Muscle of leg (tissue), 16 donors: Measurements from ENCODE around the gene RHOXF1. TPM values are rescaled to one million over a fixed set of nuclear protein-coding genes. Genes with fewer than 3 reads are reported as not detected.
"Not testable (repeated sequence)": the region's sequence is repeated elsewhere in the genome, so short reads cannot be mapped to it uniquely, and the experiment has no call there.

Source experiments
- DNase-seq: peaks from one replicate; pipeline ENCODE4 v3.0.0; 2013
- H3K27ac ChIP-seq: one replicate; pipeline ENCODE4 v1.5.1; 2013; ENCODE audit warnings: mild to moderate bottlenecking, low read length, control low read depth
- H3K27me3 ChIP-seq: one replicate; pipeline ENCODE4 v1.6.1; 2013; ENCODE audit warnings: low read length; ENCODE audit not compliant: control insufficient read depth, insufficient read depth
- H3K36me3 ChIP-seq: one replicate; pipeline ENCODE4 v1.6.1; 2013; ENCODE audit warnings: low read length; ENCODE audit not compliant: control insufficient read depth, insufficient read depth
- H3K4me1 ChIP-seq: one replicate; pipeline ENCODE4 v1.6.1; 2013; ENCODE audit warnings: low read length; ENCODE audit not compliant: control insufficient read depth, insufficient read depth
- H3K4me3 ChIP-seq: one replicate; pipeline ENCODE4 v1.5.1; 2013; ENCODE audit warnings: low read length, control low read depth
- H3K9me3 ChIP-seq: replicated peaks from 2 replicates; pipeline ENCODE4 v1.6.1; 2013; ENCODE audit warnings: low read depth, low read length; ENCODE audit not compliant: control insufficient read depth
- WGBS: methylation state at CpG from one replicate; pipeline ENCODE4 v1.1.5; 2013; ENCODE audit warnings: missing lambda C conversion rate; ENCODE audit not compliant: insufficient coverage; 5-methylcytosine and 5-hydroxymethylcytosine counted together
- long read RNA-seq, 11 donors: transcript quantifications; one replicate each; lab custom pipeline, GENCODE V29; 2026
- polyA plus RNA-seq, 8 donors: library from polyadenylated mRNA; unstranded; fragments of 120-200 nt; gene quantifications; one replicate each; pipeline versions ENCODE4 v1.2.1 to v1.2.3, GENCODE V29; 2013; ENCODE audit warnings: inconsistent platforms in 1 of 8, low replicate concordance in 1 of 8; ENCODE audit not compliant: insufficient read length in 8 of 8, insufficient read depth in 1 of 8
- total RNA-seq: library from RNA; stranded (reverse); fragments of 120-200 nt; gene quantifications from one replicate; pipeline ENCODE4 v1.2.4, GENCODE V29; 2013

Gene RHOXF1, protein sequence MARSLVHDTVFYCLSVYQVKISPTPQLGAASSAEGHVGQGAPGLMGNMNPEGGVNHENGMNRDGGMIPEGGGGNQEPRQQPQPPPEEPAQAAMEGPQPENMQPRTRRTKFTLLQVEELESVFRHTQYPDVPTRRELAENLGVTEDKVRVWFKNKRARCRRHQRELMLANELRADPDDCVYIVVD
- total RNA-seq, result 0.09 TPM
- under 1 TPM in 4 of 8 donors, not detected in 4; 0.18 to 0.76 (median 0.37) TPM for polyA plus RNA-seq
- long read RNA-seq, donor 1, result 0 reads
- long read RNA-seq, donor 2, result 0 reads
- long read RNA-seq, donor 3, result 0 reads
- long read RNA-seq, donor 4, result 0 reads
- long read RNA-seq, donor 5, result 0 reads
- long read RNA-seq, donor 6, partial matches to known transcripts, result 0 of 1 reads
- long read RNA-seq, donor 6, other reads (novel, unspliced or antisense), result 0 of 1 reads
- long read RNA-seq, donor 7, result 0 reads
- long read RNA-seq, donor 8, result 0 reads
- long read RNA-seq, donor 9, result 0 reads
- long read RNA-seq, donor 10, partial matches to known transcripts, result 0 of 1 reads
- long read RNA-seq, donor 10, other reads (novel, unspliced or antisense), result 0 of 1 reads
- long read RNA-seq, donor 11, result 0 reads

DNA sequence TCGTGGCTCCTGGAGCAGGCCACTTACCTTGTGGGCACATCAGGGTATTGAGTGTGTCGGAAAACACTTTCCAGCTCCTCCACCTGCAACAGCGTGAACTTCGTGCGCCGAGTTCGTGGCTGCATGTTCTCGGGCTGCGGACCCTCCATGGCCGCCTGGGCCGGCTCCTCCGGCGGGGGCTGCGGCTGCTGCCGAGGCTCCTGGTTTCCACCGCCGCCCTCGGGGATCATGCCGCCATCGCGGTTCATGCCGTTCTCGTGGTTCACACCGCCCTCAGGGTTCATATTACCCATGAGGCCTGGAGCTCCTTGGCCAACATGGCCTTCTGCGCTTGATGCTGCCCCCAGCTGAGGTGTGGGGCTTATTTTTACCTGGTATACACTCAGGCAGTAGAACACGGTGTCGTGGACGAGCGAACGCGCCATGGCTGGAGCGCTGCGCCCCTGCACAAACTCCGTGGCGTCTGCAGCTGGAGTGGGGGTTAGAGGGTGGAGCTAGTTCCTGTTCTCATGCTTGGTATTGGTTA lies at the start of gene RHOXF1:
TSS of gene RHOXF1 (minus strand) at position 476 of the 526 bp plus-strand sequence. CDS start at position 425, 51 bp downstream.
- Histone ChIP-seq H3K27ac (no peak within 1 kb of the TSS), H3K4me3 (no peak within 1 kb of the TSS), H3K4me1 (no peaks in the 10 kb centered on the region), H3K36me3 (no peaks in the 10 kb centered on the region), H3K9me3 (no peaks in the 10 kb centered on the region), H3K27me3 (no peaks in the 10 kb centered on the region)
- 92% methylated on average over 33 of the region's 35 CpGs for WGBS
- no peak for DNase-seq

DNA sequence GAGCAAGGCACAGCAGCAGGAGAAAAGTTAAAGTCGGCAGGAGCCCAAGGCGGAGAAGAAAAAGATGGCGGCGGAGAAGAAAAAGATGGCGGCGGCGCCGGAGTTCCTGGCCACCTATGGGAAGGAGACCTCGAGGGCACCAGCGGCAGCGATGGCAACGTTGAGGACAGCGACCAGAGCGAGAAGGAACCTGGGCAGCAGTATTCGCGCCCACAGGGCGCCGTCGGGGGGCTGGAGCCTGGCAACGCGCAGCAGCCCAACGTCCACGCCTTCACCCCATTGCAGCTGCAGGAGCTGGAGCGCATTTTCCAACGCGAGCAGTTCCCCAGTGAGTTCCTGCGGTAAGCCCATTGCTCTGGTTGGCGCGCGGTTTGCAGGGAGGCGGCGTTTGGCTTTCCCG lies 43.4 kb upstream of the RHOXF1 start:
- no CpG with 5 or more reads among the region's 33 CpGs for WGBS
- not testable (repeated sequence) for H3K36me3 ChIP-seq, H3K27ac ChIP-seq, H3K27me3 ChIP-seq, DNase-seq, H3K4me1 ChIP-seq, H3K9me3 ChIP-seq, H3K4me3 ChIP-seq

DNA sequence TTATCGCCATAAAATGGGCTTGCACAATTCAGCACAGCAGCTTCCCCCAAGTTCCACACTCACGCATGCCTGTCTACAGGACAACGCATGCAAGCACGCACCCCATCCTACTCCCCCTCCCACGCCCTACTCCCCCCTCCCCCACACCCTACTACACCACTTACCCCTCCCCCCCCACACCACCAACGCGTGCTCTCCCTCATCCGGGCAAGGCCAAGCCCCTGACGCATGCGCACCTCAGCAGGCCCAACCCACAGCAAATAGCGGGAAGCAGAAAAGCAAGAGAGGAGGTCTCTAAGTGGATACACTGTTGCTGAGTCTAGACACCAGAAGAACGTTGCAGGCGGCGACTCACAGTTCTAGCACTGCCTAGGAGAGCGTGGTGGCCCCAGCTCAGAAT lies 42.6 kb upstream of the RHOXF1 start, which contains the start of gene RHOXF2:
TSS of gene RHOXF2 (plus strand) at position 301 of the 400 bp plus-strand sequence. CDS start 138 bp downstream, outside the sequence.
- H3K4me1 ChIP-seq, DNase-seq, H3K36me3 ChIP-seq, H3K4me3 ChIP-seq, H3K27me3 ChIP-seq, H3K27ac ChIP-seq, H3K9me3 ChIP-seq: not testable (repeated sequence)
- no CpG with 5 or more reads among the region's 15 CpGs for WGBS

DNA sequence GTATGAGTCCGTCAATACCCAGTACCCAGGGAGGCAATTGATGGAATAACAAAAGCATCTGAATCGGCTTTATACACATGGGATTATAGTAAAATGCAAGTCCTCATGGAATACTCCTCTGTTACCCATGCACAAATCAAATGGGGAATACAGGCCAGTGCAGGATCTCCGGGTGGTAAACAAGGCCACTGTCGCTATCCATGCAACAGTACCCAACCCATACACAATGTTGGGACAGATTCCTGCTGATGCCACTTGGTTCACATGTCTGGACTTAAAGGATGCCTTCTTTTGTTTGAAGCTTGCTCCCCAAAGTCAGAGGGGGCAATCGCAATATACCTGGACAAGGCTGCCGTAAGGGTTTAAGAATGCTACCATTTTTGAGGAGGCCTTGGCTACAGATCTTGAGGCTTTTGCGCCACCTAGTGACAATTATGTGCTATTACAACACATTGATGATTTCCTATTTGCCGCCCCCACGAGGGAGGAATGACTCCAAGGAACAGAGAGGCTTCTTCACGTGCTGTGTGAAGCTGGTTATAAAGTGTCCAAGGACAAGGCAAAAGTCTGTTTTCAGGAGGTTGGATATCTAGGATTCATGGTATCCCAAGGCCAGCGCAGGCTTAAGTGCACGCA lies 34.5 kb upstream of the RHOXF1 start:
- H3K36me3 ChIP-seq, H3K4me3 ChIP-seq, H3K9me3 ChIP-seq, H3K4me1 ChIP-seq, H3K27ac ChIP-seq, DNase-seq, H3K27me3 ChIP-seq: not testable (repeated sequence)
- no CpG with 5 or more reads among the region's 12 CpGs for WGBS

DNA sequence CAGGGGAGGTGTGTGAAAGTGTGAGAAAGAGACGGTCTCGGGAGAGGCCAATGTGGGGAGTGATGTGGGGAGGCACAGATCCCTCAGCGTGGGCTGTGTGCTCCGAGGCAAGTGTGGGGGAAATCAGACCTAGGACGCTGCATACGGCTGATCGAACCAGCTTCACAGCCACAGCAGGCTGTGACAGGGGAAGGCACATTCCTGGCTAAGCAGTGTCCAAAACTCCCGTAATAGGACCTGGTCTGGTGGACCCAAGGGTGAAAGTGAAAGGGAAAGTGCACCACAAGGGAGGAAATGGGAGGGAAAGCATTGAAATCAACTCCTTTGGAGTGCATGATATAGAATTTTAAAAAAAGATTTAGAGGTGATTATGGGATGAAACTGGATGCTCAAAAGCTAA lies 31.8 kb upstream of the RHOXF1 start:
- Histone ChIP-seq H3K27me3 (peaks cover 7% of the 10 kb centered on the region), H3K9me3 (peaks cover 4% of the 10 kb centered on the region), H3K27ac (no peak overlapping the region), H3K4me1 (no peaks in the 10 kb centered on the region), H3K4me3 (no peak overlapping the region), H3K36me3 (no peaks in the 10 kb centered on the region)
- DNase-seq, result no peak
- WGBS, result 92% methylated on average over 8 of the region's 8 CpGs

DNA sequence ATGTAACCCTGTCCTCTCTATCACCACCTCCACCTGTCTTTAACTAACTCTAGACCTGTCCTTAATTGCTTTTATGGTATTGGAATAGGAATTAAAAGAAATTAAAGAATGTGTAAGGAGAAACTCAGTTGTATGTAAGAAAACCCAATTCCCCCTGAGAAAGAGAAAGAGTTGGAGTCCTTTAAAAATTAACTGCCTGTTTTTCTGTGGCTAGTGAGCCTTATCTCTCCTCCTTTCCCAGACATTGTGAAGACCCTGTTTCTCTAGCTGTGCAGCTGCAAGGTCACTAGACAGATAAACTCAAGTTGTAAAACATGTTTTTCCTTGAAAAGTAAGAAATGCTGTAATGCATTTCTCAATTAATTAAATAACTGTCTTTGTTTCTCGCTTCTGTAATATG lies 30.6 kb upstream of the RHOXF1 start:
- not testable (repeated sequence) for H3K9me3 ChIP-seq
- WGBS, result 83% methylated on average over 1 of the region's 1 CpG

DNA sequence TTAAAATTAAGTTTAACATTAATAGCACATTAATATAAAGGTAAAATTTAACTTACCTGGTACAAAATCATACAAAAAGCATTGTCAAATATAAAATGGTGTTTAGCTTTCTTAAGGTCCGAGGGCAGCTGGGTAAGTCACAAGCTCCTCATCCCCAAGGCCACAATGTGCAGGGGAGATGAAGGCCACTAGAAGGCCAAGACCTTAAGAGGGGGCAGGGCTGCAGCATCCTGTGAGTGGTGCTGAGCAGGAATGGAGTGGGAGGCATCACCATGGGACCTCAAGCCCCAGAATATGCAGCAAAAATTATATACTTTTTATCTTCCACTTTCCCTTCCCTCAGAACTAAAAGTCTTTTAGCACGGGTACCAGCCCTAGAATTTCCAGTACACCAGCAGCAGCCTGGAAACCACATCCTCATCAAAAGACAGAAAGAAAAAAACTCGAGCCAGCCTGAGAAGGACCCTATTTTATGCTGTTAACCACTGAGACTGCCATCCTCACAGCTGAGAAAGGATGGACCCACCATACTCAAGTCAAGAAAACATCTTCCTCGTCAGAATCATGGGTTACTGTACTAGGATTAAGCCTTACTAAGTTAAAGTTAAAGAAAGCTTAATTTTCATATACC lies 29.7 kb upstream of the RHOXF1 start:
- H3K9me3 ChIP-seq, result peaks cover 4% of the 10 kb centered on the region

More for the DNA sequence above, 30.6 kb upstream of the RHOXF1 start:
- H3K36me3 ChIP-seq, H3K4me1 ChIP-seq, H3K27me3 ChIP-seq, H3K27ac ChIP-seq, H3K4me3 ChIP-seq, DNase-seq: not testable (repeated sequence)

DNA sequence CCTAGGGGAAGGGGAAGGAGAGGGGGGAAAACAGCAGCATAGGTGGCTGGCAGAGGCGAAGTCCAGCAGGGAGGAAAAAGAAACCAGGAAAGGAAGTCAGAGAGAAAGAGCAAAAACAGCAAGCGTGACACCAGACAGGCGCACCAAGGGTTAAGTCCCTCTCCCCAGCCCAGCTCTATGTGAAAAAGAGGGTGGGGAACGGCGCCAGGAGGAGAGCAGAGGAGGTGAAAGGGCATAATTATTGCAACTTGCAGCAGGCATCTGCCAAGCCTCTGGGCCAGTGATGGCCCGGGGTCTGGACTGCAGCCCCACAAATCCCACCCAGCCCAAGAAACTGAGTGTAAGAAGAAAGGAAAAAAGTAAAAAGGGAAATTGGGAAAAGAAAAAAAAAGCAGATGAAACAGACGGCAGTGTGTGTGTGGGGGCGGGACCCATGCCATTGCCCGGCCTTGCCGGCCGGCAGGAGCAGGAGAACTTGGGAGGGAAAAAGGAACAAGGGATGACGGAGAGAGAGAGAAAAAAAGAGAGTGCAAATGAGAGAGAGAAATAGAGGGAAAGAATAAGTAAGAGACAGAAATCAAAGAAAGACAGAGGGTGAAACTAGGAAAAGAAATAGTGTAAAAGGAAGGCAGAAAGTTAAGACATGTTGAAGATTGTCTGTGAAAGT lies 28.6 kb upstream of the RHOXF1 start:
- H3K4me1 ChIP-seq, result no peaks in the 10 kb centered on the region
- H3K4me3 ChIP-seq, result no peak overlapping the region
- H3K36me3 ChIP-seq, result no peaks in the 10 kb centered on the region
- H3K9me3 ChIP-seq, result peaks cover 4% of the 10 kb centered on the region
- H3K27me3 ChIP-seq, result peaks cover 7% of the 10 kb centered on the region
- peak; percentile 16 for DNase-seq
- no peak overlapping the region for H3K27ac ChIP-seq
- WGBS, result 43% methylated on average over 9 of the region's 12 CpGs

More for the DNA sequence above, 29.7 kb upstream of the RHOXF1 start:
- no peak overlapping the region for H3K27ac ChIP-seq
- no peaks in the 10 kb centered on the region for H3K4me1 ChIP-seq
- H3K27me3 ChIP-seq, result peaks cover 7% of the 10 kb centered on the region
- H3K4me3 ChIP-seq, result no peak overlapping the region
- 33% methylated on average over 1 of the region's 4 CpGs for WGBS
- no peaks in the 10 kb centered on the region for H3K36me3 ChIP-seq
- no peak for DNase-seq

DNA sequence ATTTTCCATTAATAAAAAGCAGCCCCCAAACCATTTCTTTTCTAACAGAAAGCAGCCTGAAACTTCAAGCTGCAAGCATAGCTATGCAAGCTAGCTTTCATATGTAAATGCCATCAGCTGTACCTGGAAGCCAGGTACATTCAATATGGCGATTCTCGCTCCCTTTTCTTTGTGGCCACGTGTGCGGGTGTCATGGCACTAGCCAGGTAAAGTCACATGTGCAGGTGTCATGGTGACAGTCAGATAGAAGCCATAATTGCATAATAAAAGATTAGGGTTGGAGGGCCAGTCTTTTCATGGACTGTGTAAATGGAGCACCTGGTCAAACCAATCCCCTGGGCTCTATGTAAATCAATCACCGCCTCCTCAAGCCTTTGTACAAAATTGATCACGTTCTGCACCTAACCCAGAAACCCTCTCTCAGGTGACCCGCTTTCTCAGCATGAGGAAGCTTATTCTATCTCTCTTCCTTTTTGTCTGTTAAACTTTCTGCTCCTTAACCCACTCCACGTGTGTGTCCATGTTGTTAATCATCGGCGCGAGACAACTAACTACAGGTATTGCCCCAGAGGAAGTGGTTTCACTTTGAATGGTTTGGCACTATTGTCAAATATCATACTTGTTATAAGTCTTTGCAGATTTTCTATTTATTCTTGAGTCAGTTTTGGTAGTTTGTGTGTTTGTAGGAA lies 24.7 kb upstream of the RHOXF1 start:
- DNase-seq, result no peak
- WGBS, result 61% methylated on average over 5 of the region's 11 CpGs
- no peaks in the 10 kb centered on the region for H3K4me1 ChIP-seq
- H3K36me3 ChIP-seq, result no peaks in the 10 kb centered on the region
- H3K27ac ChIP-seq, result no peak overlapping the region
- H3K4me3 ChIP-seq, result no peak overlapping the region
- H3K27me3 ChIP-seq, result peaks cover 7% of the 10 kb centered on the region
- H3K9me3 ChIP-seq, result no peaks in the 10 kb centered on the region
